PFSK-1 (cell line): Measurements from ENCODE around the gene PDAP1.

Experiments used
- FOXP2 ChIP-seq: optimal IDR thresholded peaks from 2 replicates; pipeline ENCODE3; 2011; ENCODE audit warnings: borderline replicate concordance, control low read depth, inconsistent platforms; ENCODE audit not compliant: insufficient read depth; ENCODE audit errors: extremely low read length, extremely low read depth
- POLR2AphosphoS5 ChIP-seq: IDR thresholded peaks from 2 replicates; pipeline ENCODE4 v1.6.1; 2012; ENCODE audit warnings: low read depth, mild to moderate bottlenecking, control low read depth, low read length, moderate library complexity
- REST ChIP-seq, 2 experiments: IDR thresholded peaks; 2 replicates each; pipeline versions ENCODE4 v1.6.1 to v1.8.0; 2011 to 2012; ENCODE audit warnings: low read depth in 2 of 2, low read length in 2 of 2, control low read depth in 1 of 2, inconsistent platforms in 1 of 2, mild to moderate bottlenecking in 1 of 2, moderate library complexity in 1 of 2; ENCODE audit not compliant: insufficient read depth in 1 of 2
- SIN3A ChIP-seq: IDR thresholded peaks from 2 replicates; pipeline ENCODE4 v1.6.1; 2012; ENCODE audit warnings: mild to moderate bottlenecking, low read length, moderate library complexity, borderline replicate concordance; ENCODE audit not compliant: insufficient read depth
- TAF1 ChIP-seq: IDR thresholded peaks from 2 replicates; pipeline ENCODE4 v1.6.1; 2012; ENCODE audit warnings: low read length, control low read depth, borderline replicate concordance; ENCODE audit not compliant: insufficient read depth

The PDAP1 gene

DNA sequence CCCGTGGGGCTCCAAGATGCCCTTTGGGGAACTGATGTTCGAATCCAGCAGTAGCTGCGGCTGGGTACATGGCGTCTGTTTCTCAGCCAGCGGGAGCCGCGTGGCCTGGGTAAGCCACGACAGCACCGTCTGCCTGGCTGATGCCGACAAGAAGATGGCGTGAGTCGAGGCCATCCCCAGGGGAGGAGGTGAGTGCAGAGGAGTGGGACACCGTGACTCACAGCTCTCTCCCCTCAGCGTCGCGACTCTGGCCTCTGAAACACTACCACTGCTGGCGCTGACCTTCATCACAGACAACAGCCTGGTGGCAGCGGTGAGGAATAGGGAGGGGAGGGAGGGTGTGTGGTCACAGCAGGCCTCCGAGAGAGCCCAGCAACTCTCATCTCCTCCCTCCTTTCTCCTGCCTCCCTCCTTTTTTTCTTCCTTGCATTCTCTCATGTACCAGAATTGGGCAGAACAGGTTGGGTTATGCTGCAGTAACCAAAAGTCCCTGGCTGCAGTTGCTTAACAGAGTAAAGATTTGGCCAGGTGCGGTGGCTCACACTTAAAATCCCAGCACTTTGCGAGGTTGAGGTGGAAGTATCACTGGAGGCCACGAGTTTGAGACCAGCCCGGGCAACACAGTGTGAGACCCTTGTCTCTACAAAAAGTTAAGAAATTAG is 17.3 kb downstream of the PDAP1 start:
- TF ChIP-seq SIN3A, result no peak
- no peak for TF ChIP-seq POLR2AphosphoS5
- TF ChIP-seq FOXP2, result no peak
- TF ChIP-seq REST (IDR thresholded peaks at IDR 0.05; ENCODE audit: insufficient read depth in 1 of 2, low read depth in 2 of 2, low read length in 2 of 2), result no peak

GRCh38 chr7:99389772-99390171 is 18.6 kb downstream of the PDAP1 start:
- TF ChIP-seq TAF1 (no peak), REST (IDR thresholded peaks at IDR 0.05; ENCODE audit: insufficient read depth in 1 of 2, low read depth in 2 of 2, low read length in 2 of 2) (no peak), POLR2AphosphoS5 (no peak), FOXP2 (no peak), SIN3A (no peak)

DNA sequence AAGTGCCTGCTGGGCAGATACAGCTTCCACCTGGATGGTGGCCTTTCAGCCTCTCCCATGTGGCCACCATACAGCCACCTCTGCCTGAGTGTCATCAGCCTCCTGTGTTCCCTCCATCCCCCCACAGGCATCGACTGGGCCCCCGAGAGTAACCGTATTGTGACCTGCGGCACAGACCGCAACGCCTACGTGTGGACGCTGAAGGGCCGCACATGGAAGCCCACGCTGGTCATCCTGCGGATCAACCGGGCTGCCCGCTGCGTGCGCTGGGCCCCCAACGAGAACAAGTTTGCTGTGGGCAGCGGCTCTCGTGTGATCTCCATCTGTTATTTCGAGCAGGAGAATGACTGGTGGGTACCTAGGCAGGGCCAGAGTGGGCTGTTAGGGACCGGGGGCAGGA is 20.5 kb downstream of the PDAP1 start:
- no peak for TF ChIP-seq SIN3A
- TF ChIP-seq TAF1, result no peak
- TF ChIP-seq POLR2AphosphoS5, result no peak
- no peak for TF ChIP-seq FOXP2
- no peak for TF ChIP-seq REST (IDR thresholded peaks at IDR 0.05; ENCODE audit: insufficient read depth in 1 of 2, low read depth in 2 of 2, low read length in 2 of 2)

- TF ChIP-seq FOXP2, result no peak
- no peak for TF ChIP-seq POLR2AphosphoS5
- TF ChIP-seq TAF1, result no peak
- TF ChIP-seq REST (IDR thresholded peaks at IDR 0.05; ENCODE audit: insufficient read depth in 1 of 2, low read depth in 2 of 2, low read length in 2 of 2), result no peak
- no peak for TF ChIP-seq SIN3A
Observed at GRCh38 chr7:99386584-99387238, 21.7 kb downstream of the PDAP1 start.
